Measurements from ENCODE around the gene BRCA1.
"Not testable (repeated sequence)": the region's sequence is repeated elsewhere in the genome, so short reads cannot be mapped to it uniquely, and the experiment has no call there.

GRCh38 chr17:43136574-43136973 lies 11.4 kb upstream of the BRCA1 start:
- TF ChIP-seq POLR2A, CTCF (IDR thresholded peaks at IDR 0.05): not testable (repeated sequence)
